ENCODE measurements around the gene GRIN2C.

The GRIN2C gene

GRCh38 chr17:74807925-74808324 is 51.8 kb downstream of the GRIN2C start:
- no peak for TF ChIP-seq CTCF (IDR thresholded peaks at IDR 0.05; ENCODE audit: borderline replicate concordance, insufficient read depth, low read depth, low read length)
- H3K4me3 ChIP-seq (ENCODE audit: low read depth, low read length), result no peak overlapping the region

GRCh38 chr17:74807441-74807840 is 52.2 kb downstream of the GRIN2C start:
- TF ChIP-seq CTCF (IDR thresholded peaks at IDR 0.05; ENCODE audit: borderline replicate concordance, insufficient read depth, low read depth, low read length), result no peak
- no peak overlapping the region for H3K4me3 ChIP-seq (ENCODE audit: low read depth, low read length)

- no peak overlapping the region for H3K4me3 ChIP-seq (ENCODE audit: low read depth, low read length)
- no peak for TF ChIP-seq CTCF (IDR thresholded peaks at IDR 0.05; ENCODE audit: borderline replicate concordance, insufficient read depth, low read depth, low read length)
Observed at GRCh38 chr17:74806334-74806733, 53.4 kb downstream of the GRIN2C start.

GRCh38 chr17:74805591-74805991 is 54.1 kb downstream of the GRIN2C start:
- TF ChIP-seq CTCF (IDR thresholded peaks at IDR 0.05; ENCODE audit: borderline replicate concordance, insufficient read depth, low read depth, low read length), result no peak
- H3K4me3 ChIP-seq (ENCODE audit: low read depth, low read length), result no peak overlapping the region

GRCh38 chr17:74804683-74805082 is 55.0 kb downstream of the GRIN2C start:
- no peak overlapping the region for H3K4me3 ChIP-seq (ENCODE audit: low read depth, low read length)
- TF ChIP-seq CTCF (IDR thresholded peaks at IDR 0.05; ENCODE audit: borderline replicate concordance, insufficient read depth, low read depth, low read length), result no peak

- H3K4me3 ChIP-seq (ENCODE audit: low read depth, low read length), result no peak overlapping the region
- TF ChIP-seq CTCF (IDR thresholded peaks at IDR 0.05; ENCODE audit: borderline replicate concordance, insufficient read depth, low read depth, low read length), result no peak
Observed at GRCh38 chr17:74803971-74804370, 55.7 kb downstream of the GRIN2C start.

- no peak for TF ChIP-seq CTCF (IDR thresholded peaks at IDR 0.05; ENCODE audit: borderline replicate concordance, insufficient read depth, low read depth, low read length)
Observed at GRCh38 chr17:74803388-74803930, 56.2 kb downstream of the GRIN2C start.

More at GRCh38 chr17:74803388-74803930, 56.2 kb downstream of the GRIN2C start:
- H3K4me3 ChIP-seq (ENCODE audit: low read depth, low read length), result no peak overlapping the region

Data from GM12875 (cell line).